Dedifferentiated amniotic fluid mesenchymal stem cell (primary cell): ENCODE results near the gene PYGM.

Source experiments
- DNase-seq: peaks from one replicate; pipeline ENCODE4 v3.0.0-alpha.2; 2016; ENCODE audit errors: extremely low spot score

PYGM gene

DNA sequence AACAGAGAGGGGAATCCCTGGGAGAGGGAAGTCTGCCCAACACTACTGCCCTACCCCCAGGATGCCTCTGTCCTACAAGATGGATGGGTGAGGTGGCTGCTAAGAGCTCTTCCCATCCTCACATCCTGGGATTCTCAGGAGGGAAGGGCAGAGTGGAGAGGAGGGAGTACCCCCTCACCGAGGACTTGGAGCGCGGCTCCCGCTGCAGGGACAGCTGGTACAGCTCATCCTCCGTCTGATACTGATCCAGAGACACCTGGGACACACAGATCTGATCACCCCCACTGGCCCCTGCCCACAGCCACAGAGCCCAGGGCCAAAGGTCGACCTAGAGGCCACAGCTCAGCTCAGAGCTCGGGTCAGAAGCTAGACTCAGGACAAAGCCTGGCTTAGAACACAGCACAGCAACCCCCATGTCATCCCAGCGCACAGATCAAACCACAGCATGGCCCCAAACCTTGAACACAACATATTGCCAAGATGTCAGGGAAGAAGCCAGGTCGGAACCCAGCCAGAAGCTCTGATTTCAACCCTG, 24.0 kb downstream of the PYGM start:
- no peak for DNase-seq

DNA sequence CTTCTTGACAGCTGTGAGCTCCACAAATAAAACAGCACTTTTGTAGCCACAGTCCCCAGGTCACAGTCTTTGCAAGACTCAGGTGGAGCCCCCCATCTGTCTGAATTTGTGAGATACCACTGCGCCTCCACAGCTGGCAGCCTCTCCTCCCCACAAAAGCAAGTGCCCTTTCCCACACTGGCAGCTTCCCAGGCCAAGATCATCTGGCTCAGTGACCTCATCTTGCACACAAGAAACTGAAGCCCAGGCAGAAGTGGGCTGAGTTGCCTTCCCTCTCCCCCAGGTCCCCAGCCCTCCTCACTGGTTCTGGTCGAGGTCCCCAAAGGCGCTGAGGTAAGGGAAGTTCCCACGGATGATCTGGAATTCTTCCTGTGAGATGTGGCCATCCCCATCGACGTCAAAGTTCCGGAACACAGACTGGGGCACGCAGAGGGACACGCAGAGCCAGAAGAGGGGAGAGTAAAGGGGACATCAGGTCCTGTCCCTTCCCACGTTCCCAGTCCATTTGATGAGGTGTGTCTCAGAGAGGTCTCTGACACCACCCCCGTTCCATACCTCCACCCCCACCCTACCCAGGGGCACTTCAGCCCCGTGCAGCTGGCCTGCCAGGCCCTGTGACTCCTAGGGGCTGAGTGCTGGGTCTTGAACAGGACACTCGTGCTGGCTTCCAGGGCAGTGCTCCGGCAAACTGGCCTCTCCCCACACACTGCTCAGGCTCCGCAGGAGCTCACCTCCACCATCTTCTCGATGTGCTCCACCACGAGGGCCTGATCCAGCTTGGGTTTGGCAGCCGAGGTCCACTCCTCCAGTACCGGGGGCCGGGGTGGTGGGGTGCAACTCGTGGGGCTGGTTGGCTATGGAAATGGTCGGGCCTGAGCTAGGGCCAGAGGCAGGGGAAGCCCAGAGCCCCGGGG, 24.7 kb downstream of the PYGM start:
- no peak for DNase-seq

DNA sequence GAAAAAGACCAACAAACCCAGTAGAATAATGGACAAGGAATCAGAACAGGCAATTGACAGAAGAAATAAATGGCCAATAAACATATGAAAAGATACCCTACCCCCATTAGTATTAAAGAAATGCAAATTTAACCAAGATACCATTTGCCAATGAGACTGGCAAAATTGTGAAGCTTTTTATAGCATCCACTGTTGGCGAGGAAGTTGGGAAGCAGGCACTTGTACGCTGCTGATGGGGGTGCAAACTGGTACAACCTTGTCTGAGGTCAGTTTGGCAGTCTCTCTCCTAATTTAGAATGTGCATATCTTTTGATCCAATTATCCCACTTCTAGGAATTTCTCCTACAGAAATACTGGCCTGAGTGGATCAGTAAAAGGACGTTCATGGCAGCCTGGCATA, 28.2 kb downstream of the PYGM start:
- no peak for DNase-seq

DNA sequence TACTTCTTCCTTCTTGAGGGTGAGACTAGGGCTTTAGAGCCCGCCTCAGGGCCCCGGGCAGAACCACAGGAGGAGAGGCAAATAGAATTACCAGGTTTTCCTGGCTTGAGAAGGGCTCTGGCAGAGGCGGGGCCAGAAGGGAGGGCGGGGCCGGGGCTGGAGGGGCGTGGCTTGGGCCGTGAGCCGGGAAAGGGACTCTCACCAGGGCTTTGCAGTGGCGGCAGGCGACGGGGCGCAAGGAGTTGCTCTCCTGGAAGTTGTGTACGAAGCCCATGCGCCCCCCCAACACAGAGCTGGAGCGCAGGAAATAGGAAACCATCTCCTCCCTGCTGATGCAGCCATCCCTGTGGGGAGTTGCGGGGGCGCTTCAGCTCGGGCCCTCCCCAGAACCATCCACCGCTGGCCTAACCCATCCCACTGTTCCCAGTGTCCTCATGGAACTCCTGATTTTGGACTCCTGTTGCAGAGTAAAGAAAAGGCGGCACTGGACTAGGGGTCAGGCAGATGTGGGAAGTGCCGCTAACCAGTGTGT, 29.9 kb downstream of the PYGM start:
- DNase-seq, result no peak

DNA sequence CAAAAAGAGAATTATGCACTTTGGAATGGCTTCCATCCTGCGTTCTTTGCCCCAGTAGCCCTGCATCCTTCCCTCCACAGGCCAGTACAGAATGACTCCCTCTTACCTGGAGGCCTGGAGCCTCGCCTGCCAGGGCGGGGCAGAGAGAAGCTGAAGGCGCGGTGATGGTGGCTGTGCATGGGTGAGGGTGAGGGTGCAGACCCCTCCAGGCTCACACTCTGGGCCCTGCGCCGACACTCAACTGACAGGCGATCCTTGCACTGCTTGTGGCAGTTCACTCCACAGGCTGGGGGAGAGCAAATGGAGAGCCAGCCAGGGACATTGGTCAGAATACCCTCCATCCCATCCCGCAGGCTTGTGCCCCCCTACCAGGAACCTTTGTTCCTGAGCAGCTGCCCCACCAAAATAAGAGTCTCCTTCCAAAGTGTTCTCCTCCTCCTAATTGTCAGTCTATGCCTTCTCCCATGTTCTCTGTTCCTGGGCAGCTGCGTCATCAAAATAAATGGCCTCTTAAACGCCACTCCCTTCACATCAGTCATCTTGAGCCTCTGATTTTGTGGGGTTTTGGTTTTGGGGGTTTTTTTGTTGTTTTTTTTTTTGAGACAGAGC, 30.9 kb downstream of the PYGM start:
- no peak for DNase-seq

DNA sequence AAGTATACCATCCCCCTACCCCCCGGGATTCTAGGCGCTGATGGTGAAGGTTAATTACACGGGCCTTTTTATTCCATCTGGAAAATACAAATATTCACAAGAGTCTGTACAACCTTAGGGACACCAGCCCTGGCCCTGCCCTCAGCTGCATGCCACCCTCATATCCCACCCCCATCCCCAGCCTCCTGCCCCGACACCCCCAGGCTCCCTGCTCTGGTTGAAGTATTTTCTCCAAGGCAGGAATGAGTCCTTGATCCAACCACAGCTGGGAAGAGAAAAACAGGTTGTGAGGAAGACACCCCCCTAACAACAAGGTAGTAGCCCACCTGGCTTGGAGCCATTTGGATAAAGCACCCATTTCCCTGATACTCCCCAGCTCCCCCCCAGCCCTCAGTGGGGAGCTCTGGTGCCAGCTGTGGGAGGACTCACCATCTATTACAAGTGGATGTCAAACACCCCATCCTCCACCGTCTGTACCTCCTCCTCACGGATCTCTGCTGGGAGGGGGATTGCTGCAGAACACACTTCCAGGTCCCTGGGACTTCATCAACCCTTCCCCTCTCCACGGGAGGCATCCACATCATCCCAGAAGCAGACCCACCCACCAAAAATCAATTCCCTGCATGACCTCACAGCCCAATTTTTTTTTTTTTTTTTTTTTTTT, 32.8 kb downstream of the PYGM start:
- no peak for DNase-seq

DNA sequence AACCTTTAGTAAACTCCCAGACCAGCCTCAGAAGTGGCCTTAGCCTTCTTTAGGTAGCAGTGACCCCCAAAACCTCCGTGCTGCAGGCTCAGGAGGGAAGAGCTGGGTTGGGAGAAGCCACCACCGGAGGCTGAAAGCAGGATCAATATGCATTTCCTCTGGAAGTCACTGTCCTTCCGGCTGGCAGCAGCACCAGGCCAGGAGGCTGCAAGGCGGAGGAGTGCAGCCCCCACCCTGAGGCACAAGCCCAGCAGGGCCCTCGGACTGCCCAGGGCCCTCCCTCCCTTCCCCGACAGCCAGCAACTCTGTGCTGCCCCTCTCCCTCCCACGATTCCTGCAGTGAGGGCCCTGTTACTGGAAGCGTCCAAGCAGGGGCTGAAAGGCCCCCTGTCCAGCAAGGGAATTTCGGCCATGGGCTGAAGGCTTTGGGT, 33.5 kb downstream of the PYGM start:
- no peak for DNase-seq

DNA sequence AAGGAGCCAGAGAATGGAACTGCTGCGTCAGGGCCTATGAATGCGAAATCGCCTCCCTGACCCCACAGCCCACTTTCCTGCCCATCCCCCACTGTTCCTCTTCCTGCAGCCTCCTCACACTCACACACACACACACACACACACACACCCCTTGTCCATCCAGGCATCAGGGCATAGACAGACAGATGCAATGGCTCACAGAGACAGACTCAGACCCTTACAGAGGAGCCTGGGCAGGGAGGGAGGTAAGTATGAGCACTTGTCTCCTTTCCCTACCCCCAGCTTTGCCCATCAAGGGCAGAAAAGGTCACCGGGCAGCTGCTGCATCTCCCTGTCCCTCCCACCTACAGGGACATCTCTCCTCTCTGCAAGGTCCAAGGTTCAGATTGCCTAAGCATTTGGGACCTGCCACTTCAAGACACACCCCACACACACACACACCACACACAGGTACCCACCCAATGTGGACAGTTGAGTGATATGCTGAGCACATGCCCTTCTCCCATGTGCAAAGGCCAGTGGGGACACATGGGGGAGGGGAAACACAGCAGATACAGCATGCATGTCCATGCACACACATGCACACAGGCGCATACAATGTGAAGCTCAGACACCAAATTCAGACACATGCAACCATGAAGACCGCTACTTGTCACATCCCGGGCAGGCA, 34.8 kb downstream of the PYGM start:
- DNase-seq, result no peak

DNA sequence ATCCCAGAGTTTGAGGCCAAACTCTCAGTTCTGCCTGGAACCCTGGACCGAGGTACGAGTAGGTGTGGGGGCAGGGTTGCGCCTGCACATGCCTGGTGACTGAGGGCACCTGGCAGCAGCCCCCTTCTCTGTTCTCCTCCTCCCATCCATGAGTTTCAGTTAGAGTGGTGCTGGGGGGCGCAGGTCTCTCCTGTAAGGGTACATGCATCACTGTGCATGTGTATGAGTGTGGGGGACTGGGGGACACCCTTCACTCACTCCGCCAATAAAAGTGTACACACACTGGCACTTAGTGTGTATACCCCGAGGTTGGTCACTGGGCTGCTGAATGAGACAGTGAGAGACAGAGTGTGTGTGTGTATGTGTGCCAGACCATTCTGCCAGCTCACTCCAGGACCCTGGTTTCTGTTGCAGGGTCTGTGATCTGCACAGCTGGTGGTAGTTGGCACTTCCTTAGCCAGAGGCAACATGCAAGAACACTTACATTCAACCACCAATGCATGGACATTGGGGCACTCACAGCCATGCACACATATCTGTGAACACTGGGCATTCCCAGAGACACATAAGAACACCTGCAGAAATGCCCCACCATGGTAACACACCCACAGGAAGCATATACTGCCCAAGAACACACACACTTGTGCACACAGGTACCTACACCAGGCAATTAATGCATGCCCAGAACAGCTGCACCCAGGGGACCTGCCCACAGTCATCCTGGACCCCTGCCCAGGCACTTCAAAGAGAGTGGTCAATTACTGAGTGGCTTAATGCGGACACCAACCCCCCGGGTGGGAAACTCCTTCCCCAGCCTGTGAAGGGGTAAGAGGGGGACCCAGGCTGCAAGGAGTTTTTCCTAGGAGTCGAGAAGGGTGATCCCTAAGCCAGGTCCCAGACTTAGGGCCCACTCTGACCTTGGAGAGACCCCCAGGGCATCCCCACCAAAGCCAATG, 35.6 kb downstream of the PYGM start:
- DNase-seq, result no peak

DNA sequence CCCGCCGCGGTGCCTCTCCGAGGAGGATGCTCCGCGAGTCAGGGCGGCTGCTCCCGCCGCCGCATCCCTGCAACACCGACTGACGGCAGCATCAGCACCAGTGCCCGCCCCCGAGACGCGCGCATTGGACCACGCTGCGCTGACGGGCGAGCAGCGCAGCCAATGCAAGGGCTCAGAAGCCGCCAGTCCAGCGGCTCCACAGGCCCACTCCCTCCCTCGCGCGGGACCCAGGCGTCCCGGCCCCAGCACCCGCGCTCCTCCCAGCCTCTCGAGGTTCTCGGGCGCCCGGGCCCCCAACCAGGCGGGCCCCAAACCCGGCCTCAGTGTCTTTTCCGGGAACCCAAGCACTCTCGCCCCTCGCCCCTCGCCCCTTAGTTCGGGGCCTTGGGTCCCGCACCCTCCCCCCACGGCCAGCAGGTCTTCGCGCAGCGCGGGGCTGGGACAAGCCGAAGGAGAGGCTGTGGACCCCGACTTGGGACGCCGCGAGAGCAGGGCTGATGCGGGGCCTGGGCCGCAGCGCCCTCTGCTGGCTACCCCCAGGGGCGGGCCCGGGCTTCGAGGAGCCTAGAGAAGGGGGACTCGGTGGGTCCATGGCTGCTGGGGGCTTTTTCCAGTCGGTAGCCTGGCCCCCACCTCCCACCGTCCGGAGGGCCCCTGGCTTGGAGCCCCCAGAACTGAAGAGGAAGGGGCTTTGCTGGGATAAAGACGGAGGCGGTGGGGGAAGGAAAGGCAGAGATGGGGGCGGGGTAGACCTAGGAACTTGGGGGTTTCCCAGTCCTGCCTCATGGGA, 36.5 kb downstream of the PYGM start, which contains the start of gene NRXN2:
NRXN2 (minus strand) TSS at position 81 of the 790 bp plus-strand sequence. CDS start 9,498 bp downstream, outside the sequence.
- peak; percentile 76 for DNase-seq

DNA sequence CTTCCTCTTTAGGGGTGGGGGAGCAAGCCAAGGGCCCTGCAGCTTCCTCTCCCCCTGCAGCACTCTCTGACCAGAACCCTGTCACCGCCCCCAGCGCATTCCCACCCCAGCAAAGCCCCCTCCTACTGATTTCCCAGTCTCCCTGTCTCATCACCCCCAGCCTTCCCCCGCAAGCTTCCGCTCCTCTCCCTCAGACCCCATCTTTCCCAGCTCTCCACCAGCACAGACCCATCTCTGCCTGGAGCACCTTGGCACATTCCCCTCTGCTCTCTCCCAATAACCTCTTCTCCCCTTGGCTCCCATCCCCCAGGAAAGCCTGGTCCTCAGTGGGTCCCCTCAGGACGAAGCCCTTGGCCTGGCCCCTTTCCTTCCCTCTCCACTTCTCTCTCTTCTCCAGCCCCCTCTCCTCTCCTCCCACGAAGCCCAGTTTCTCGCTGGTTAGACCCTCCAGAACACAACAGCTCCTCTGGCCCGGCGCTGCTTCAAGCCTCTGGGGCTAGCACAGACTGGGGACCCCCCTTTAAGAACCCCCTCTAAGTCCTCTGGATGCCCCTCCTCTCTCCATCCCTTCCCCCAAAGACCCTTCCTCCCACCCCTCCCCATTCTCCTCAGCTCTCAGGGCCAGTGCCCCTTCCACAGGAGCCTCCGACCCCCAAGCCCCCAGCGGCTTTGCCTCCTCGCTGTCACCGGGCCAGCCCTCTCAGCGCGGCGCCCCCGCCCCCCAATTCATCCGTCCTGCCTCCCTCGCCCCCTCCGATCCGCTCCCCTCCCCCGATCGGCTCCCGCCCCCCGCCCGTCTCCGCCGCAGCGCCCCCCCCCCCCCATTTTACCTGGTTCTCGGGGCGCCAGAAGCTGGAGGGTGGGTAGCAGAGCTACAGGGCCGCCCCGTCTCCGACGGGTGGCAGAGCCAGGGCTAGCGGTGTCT, 37.4 kb downstream of the PYGM start:
- no peak for DNase-seq

DNA sequence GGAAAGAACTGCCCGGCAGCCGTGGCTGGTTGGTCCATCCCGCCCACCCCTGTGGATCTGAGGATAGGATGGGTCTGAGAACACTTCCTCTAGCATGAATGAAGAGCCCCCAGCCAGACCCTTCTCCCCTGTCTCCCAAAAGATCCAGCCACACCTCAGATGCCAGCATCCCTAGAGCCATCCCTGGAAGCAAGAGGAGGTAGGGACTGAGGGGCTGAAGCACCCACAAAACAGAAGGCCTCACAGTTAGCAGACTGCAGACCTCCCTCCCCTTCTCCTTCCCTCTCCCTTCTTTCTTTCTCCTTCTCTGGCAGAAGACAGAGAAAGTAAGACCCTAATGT, 38.4 kb downstream of the PYGM start:
- DNase-seq, result no peak

DNA sequence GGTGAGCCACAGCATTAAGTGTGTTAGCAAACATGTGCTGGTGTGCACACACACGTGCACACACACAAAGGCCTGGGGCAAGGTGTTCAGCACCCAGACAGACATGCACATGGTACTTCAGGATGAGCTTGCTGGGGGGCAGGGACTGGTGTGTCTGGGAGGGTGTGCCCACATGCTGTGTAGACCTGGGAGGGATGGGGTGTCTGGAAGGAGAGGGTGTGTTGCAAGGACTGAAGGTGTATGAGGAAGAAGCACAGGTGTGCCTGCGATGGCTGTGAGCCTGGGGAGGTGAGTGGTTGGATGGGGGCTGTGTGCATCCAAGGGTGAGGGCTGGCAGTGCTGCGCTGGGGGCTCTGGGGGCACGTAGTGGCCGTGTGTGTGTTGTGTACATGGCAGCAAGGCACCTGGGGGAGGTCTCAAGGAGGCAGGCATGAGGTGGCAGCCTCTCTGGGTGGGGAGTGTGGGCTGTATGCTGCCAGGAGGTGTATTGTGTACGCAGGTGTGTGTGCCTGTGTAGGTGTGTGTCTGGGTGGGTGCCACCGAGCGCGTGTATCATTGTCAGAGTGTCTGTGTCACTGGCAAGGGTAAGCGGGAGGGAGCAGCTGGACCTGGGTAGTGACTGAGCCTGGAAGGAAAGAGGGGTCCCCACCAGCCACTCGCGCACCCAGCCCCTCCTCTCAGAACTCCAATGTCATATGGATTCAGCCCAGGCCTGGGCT, 39.0 kb downstream of the PYGM start:
- no peak for DNase-seq

DNA sequence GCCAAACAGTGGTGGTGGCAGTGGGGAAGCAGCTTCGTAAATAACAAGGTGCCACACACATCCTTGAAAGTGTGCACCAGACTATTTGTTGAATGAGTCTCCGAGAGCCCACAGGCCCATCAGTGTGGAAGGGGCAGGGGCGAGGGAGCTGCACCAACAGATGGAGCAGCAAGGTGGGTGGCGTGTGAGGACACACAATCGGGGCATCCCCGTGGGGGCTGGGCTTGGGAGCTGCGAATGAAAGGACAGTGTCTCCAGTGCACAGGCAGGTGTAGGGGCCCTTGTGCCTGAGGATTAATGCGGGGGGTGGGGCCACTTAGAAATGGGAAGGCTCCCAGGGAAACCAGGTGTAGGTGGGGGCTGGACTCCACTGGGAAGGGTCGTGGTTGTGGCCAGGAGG, 39.6 kb downstream of the PYGM start:
- DNase-seq, result no peak

DNA sequence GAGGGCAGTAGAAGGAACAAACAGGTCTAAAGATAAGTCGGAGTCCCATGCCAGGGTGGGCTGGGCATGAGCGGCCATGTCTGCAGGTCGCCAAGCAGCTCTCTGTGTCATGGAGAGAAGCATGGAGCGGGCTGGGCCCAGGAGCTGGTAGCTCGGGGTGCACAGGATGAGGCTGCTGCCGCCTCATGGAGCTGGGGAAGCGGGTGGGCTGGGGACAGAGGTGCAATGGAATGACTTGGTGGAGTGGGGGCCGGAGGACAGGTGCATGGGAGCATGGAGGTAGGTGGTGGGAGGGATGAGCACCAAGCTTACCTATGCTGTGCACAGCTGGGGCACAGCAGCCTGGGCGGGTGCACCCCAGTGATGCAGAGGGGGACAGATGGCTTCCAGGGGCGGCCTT, 40.4 kb downstream of the PYGM start:
- no peak for DNase-seq

DNA sequence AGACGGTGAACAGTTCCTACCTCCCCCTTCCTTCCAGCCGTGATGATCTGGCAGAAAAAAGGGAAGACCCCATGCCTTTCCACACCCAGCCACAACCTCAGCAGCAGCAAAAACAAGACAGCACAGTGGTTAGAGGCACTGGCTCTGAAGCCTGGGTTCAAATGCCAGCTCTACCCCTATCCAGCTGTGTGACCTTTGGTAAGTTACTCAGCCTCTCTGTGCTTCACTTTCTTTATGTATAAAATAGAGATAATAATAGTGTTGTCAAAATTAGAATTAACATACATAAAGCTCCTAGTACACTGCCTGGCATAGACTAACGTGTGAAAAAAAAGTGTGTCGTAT, 41.0 kb downstream of the PYGM start:
- DNase-seq, result no peak

DNA sequence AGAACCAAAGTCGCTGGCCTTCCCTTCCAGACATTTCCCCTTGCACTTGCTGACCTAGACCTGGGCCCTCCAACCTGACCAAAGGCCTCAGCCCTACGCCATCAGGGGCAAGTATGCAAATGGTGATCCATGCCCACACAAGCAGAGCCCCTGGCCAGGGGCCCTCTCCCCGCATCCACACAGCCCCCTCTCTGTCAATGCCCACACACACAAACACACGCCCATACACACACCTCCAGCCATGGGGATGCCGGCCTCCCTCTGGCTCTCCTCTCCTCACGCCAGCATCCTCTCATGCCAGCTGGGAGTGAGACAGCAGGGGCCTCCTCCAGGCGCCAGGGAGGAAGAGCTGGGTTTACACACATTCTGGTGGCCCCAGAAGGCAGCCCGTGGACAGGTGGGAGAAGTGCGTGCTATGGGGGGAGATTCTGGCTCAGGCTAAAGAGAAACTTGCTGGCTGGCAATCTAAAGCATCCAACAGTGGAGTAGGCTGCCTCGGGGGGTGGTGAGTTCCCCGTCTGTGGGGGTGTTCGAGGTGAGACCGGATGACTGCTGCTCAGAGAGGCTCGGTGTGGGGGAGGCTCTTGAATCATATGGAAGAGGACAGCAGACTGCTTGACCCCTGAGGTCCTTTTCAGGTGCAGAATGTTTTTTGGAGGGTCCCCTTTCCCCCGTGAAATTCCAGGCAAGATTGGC, 41.5 kb downstream of the PYGM start:
- DNase-seq, result no peak

DNA sequence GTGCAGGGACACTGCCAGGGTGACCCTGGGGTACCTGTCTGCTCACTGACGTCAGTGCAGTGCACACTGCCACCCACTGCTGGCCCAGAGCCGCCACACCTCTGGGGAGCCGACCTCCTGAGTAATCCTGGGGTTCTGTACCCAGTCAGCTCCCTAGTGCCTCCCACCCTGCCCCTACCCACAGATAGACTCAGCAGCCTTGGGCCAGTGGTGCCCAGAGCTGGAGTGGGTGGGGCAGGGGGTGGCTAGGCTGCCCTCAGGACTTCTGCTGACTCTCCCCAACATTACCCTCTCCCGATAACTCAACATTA, 42.6 kb downstream of the PYGM start:
- no peak for DNase-seq
